ENCODE results near the gene USP4. TPM values are rescaled to one million over a fixed set of nuclear protein-coding genes. Genes with fewer than 3 reads are reported as not detected.

The USP4 gene
- 40.5 TPM for total RNA-seq

GRCh38 chr3:49339941-49340800 lies at the start of gene USP4:
Gene USP4 (minus strand): TSS chr3:49340053. CDS start chr3:49340024, 29 bp downstream.

GRCh38 chr3:49358217-49358883 lies 18.5 kb upstream of the USP4 start, which contains the start of gene GPX1:
Gene GPX1 (minus strand): TSS chr3:49358353. CDS start chr3:49358278, 75 bp downstream.

GRCh38 chr3:49276475-49277382 lies 63.1 kb downstream of the USP4 start, which contains the start of gene C3orf62:
Gene C3orf62 (minus strand): TSS chr3:49277232. CDS start chr3:49276872, 360 bp downstream.

Other genes with a start within 250 kb of the USP4 start
- gene QRICH1, start 246.0 kb downstream of the USP4 start, total RNA-seq = 102 TPM
- 268 TPM for gene QARS1, start 235.3 kb downstream of the USP4 start, total RNA-seq
- gene USP19, start 219.2 kb downstream of the USP4 start, total RNA-seq = 81.2 TPM
- gene LAMB2, start 207.0 kb downstream of the USP4 start, total RNA-seq = 450 TPM
- 29.8 TPM for gene CCDC71, start 173.7 kb downstream of the USP4 start, total RNA-seq
- gene KLHDC8B, start 168.5 kb downstream of the USP4 start, total RNA-seq = 49.9 TPM
- gene C3orf62, start 62.8 kb downstream of the USP4 start, total RNA-seq = 7.5 TPM
- 48.3 TPM for gene GPX1, start 18.3 kb upstream of the USP4 start, total RNA-seq
- gene RHOA, start 71.9 kb upstream of the USP4 start, total RNA-seq = 345 TPM
- gene TCTA, start 72.4 kb upstream of the USP4 start, total RNA-seq = 20.6 TPM
- gene AMT, start 82.4 kb upstream of the USP4 start, total RNA-seq = 13.3 TPM
- 17.6 TPM for gene NICN1, start 89.3 kb upstream of the USP4 start, total RNA-seq
- 70.1 TPM for gene DAG1, start 130.2 kb upstream of the USP4 start, total RNA-seq
- gene BSN, start 214.4 kb upstream of the USP4 start, total RNA-seq = 14.3 TPM

All from camera-type eye (tissue), 1 donor.